Mesodermal cell (in vitro differentiated cells): ENCODE measurements around the gene ZDHHC14.

ENCODE experiments used
- H3K27ac ChIP-seq: 2 replicates; pipeline ENCODE4 v1.7.0; 2013; ENCODE audit warnings: mild to moderate bottlenecking, low read depth, low read length, moderate library complexity; ENCODE audit not compliant: severe bottlenecking
- H3K36me3 ChIP-seq: 2 replicates; pipeline ENCODE4 v1.7.1; 2013; ENCODE audit warnings: mild to moderate bottlenecking, low read length, moderate library complexity; ENCODE audit not compliant: control insufficient read depth, insufficient read depth
- H3K4me1 ChIP-seq: one replicate; pipeline ENCODE4 v1.7.1; 2013; ENCODE audit warnings: mild to moderate bottlenecking, low read length; ENCODE audit not compliant: insufficient read depth, control insufficient read depth, poor library complexity, severe bottlenecking
- H3K4me3 ChIP-seq: 2 replicates; pipeline ENCODE4 v1.7.0; 2013; ENCODE audit warnings: low read length, control low read depth, mild to moderate bottlenecking; ENCODE audit not compliant: insufficient read depth, poor library complexity, severe bottlenecking; ENCODE audit errors: extremely low read depth
- H3K9me3 ChIP-seq: 2 replicates; pipeline ENCODE4 v1.7.1; 2013; ENCODE audit warnings: mild to moderate bottlenecking, low read length, moderate library complexity; ENCODE audit not compliant: control insufficient read depth
- WGBS, 2 experiments: methylation state at CpG; one replicate each; pipeline ENCODE4 v1.1.5; 2013; ENCODE audit warnings: missing lambda C conversion rate in 2 of 2; ENCODE audit not compliant: insufficient coverage in 2 of 2; 5-methylcytosine and 5-hydroxymethylcytosine counted together

ZDHHC14 gene

GRCh38 chr6:157650801-157651200 is 269.8 kb downstream of the ZDHHC14 start:
- WGBS, 2 experiments, result 93 to 96% methylated on average over 5 to 6 of the region's 7 CpGs

DNA sequence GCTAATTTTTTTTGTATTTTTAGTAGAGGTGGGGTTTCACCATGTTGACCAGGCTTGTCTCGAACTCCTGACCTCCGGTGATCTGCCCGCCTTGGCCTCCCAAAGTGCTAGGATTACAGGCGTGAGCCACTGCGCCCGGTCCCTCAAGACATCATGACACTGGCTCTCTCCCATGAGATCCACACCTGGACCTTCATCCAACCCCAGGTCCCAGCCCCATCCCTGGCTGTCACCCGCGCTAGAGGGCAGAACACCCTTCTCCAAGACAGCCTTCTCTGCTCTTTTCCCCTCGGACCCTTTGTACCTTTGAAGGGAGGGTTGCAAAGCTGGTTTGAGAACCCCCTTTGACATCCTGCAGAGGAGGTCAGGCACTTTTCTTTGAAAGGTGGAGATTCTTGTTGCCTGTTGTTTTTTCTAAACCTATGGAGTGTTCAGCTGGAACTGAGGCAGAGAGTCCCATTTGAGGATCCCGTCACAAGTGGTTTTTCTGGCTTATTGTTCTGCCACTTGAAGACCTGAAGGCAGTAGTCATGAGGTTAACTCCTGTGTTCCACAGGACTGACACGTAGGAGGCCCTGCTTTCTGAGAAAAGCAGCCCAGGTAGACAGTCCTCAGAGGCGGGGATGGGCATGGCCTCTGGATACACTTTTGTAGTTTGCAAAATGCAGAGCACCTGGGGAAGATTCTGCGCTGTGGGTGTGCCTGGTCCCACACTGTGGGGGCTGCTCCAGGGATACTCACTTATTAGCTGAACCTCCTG is 270.9 kb downstream of the ZDHHC14 start:
- Histone ChIP-seq H3K9me3 (no peaks in the 10 kb centered on the region), H3K4me1 (peaks cover 7% of the 10 kb centered on the region), H3K4me3 (no peak overlapping the region), H3K27ac (no peak overlapping the region), H3K36me3 (no peaks in the 10 kb centered on the region)
- WGBS, 2 experiments, result 80 to 87% methylated on average over 9 to 10 of the region's 13 CpGs

More at GRCh38 chr6:157650801-157651200, 269.8 kb downstream of the ZDHHC14 start:
- Histone ChIP-seq H3K27ac (no peak overlapping the region), H3K9me3 (no peaks in the 10 kb centered on the region), H3K36me3 (no peaks in the 10 kb centered on the region), H3K4me3 (no peak overlapping the region), H3K4me1 (peaks cover 7% of the 10 kb centered on the region)

DNA sequence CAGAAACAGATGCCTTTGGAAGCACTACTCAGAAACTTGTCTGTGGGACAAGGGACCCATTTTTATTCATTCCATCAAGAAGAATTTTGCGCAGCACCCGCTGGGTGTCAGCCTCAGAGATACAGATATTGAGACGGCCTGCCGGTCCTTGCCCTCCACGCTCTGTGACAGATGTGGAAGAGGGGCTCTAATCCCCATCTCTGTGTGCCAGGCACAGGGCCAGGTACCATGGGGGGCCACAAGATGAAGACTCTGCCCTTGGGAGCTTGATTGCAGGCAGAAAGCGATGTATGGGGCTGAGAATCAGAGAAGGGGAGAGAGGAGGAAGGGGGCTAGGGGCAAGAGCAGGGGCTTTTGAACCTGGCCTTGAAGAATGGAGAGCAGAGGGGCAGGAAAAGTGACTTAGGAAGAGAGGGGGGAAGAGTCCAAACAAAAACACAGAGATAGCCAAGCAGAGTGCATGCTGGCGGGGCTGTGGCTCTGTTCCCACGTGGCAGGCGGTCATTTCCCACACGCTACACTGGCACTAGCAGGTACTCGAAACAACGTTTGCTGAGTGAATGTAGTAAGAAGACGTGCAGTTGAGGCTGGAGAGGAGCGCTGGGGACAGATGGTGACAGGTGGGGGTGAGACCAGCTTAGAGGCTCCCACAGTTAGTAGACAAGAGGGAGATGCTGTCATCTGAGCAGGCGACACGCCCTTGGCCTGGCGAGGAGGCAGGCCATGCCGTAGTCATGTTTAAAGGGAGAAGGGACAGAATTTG is 271.8 kb downstream of the ZDHHC14 start:
- WGBS, 2 experiments, result 93 to 96% methylated on average over 17 to 18 of the region's 18 CpGs
- Histone ChIP-seq H3K4me3 (no peak overlapping the region), H3K36me3 (no peaks in the 10 kb centered on the region), H3K9me3 (no peaks in the 10 kb centered on the region), H3K4me1 (peaks cover 7% of the 10 kb centered on the region), H3K27ac (no peak overlapping the region)

DNA sequence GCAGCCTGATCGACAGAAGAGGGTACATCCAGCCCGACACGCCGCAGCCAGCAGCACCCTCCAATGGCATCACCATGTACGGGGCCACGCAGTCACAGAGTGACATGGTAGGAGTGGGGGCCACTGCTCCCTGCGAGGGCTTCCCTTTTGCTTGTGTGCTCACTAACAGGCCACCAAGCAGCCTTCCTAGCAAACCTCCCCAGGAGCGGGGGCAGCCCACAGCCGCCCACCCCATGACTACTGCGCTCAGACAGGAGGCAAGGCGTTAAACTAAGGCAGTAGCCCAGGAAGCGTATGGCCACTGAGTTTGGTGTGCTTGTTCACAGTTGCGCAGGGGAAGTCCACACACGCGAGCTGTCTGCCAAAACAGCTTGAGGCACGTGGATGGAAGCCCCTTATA is 272.5 kb downstream of the ZDHHC14 start:
- WGBS, 2 experiments, result 95 to 97% methylated on average over 11 to 14 of the region's 16 CpGs
- Histone ChIP-seq H3K9me3 (no peaks in the 10 kb centered on the region), H3K4me3 (no peak overlapping the region), H3K27ac (no peak overlapping the region), H3K36me3 (no peaks in the 10 kb centered on the region), H3K4me1 (peaks cover 5% of the 10 kb centered on the region)

- H3K9me3 ChIP-seq, result no peaks in the 10 kb centered on the region
- H3K27ac ChIP-seq, result no peak overlapping the region
- no peak overlapping the region for H3K4me3 ChIP-seq
- H3K36me3 ChIP-seq, result no peaks in the 10 kb centered on the region
- 93 to 94% methylated on average over 4 to 5 of the region's 8 CpGs for WGBS, 2 experiments
- no peaks in the 10 kb centered on the region for H3K4me1 ChIP-seq
Observed at GRCh38 chr6:157655139-157655538, 274.1 kb downstream of the ZDHHC14 start.

DNA sequence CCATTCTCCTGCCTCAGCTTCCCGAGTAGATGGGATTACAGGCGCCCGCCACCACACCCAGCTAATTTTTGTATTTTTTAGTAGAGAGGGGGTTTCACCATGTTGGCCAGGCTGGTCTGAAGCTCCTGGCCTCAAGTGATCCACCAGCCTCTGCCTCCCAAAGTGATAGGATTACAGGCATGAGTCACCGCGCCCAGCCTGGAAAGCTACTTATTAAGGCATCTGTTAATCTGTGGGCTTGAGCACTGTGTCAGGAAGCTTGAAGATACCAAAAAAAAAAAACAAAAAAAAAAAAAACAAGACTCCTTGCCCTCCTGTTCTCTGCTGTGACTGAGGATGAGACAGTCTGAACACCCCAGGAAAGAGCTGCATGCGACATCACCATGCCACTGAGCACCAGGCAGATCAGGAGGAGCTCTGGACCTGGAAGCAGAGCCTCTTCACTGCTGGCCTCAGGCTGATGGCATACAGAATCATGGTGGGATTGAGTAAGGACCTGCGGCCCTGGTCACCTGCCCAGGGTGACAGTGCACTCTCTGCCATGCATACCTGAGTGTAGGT is 275.5 kb downstream of the ZDHHC14 start:
- WGBS, 2 experiments, result 82 to 100% methylated on average over 2 to 3 of the region's 7 CpGs
- Histone ChIP-seq H3K27ac (no peak overlapping the region), H3K4me3 (no peak overlapping the region), H3K9me3 (no peaks in the 10 kb centered on the region), H3K36me3 (no peaks in the 10 kb centered on the region), H3K4me1 (no peaks in the 10 kb centered on the region)

- H3K4me3 ChIP-seq, result no peak overlapping the region
- H3K36me3 ChIP-seq, result no peaks in the 10 kb centered on the region
- H3K4me1 ChIP-seq, result no peaks in the 10 kb centered on the region
- no peaks in the 10 kb centered on the region for H3K9me3 ChIP-seq
- WGBS, 2 experiments, result 98 to 100% methylated on average over 2 to 4 of the region's 5 CpGs
- H3K27ac ChIP-seq, result no peak overlapping the region
Observed at GRCh38 chr6:157657754-157658153, 276.8 kb downstream of the ZDHHC14 start.

DNA sequence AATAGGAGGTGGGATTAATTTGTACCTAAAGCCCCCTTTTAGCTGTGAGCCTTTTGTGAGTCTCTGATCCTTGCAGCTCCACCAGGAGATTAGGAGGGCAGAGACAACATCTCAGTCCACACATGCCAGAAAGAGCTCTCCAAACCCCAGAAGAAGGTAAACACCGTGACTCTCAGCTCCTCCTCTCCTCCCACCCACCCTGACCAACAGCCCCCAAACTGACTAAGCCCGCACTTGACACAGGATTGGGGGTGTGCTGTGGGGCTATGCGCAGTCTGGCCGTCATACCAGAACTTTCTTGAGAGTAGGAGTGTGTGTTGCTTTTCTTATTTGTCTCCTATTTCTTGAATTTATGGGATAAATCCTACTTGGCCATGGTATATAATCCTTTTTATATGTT is 277.3 kb downstream of the ZDHHC14 start:
- Histone ChIP-seq H3K4me3 (no peak overlapping the region), H3K9me3 (no peaks in the 10 kb centered on the region), H3K4me1 (no peaks in the 10 kb centered on the region), H3K27ac (no peak overlapping the region), H3K36me3 (no peaks in the 10 kb centered on the region)
- WGBS, 2 experiments, result no CpG with 5 or more reads among the region's 4 CpGs

GRCh38 chr6:157659536-157660271 is 278.7 kb downstream of the ZDHHC14 start:
- H3K4me1 ChIP-seq, result no peaks in the 10 kb centered on the region
- WGBS, 2 experiments, result 95 to 96% methylated on average over 14 to 15 of the region's 19 CpGs

DNA sequence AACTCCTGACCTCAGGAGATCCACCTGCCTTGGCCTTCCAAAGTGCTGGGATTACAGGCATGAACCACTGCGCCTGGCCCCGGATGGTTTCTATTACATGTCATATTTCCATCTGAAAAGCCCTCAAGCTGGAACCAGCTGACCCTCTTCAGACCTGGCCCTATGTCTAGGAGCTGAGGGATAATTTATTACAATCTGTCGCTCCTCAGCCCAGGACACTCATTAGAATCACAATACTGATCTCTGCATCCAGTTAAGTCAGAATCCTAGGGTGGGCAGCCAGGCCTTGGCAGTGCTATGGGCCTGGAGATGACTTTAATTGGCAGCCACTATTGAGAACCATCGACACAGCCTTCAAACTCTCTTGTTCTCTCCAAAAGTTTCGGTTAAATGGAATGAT is 279.4 kb downstream of the ZDHHC14 start:
- 80 to 88% methylated on average over 1 to 2 of the region's 5 CpGs for WGBS, 2 experiments
- Histone ChIP-seq H3K36me3 (no peaks in the 10 kb centered on the region), H3K9me3 (no peaks in the 10 kb centered on the region), H3K4me3 (no peak overlapping the region), H3K27ac (no peak overlapping the region), H3K4me1 (no peaks in the 10 kb centered on the region)

More at GRCh38 chr6:157659536-157660271, 278.7 kb downstream of the ZDHHC14 start:
- H3K27ac ChIP-seq, result no peak overlapping the region
- H3K36me3 ChIP-seq, result no peaks in the 10 kb centered on the region
- no peak overlapping the region for H3K4me3 ChIP-seq
- H3K9me3 ChIP-seq, result no peaks in the 10 kb centered on the region
